NB4 (cell line): Measurements from ENCODE around the gene NKD1.

Source experiments
- DNase-seq: peaks from one replicate; pipeline ENCODE4 v3.0.0; 2010; ENCODE audit warnings: low read depth
- H3K4me3 ChIP-seq: one replicate; pipeline ENCODE4 v1.5.1; 2011; ENCODE audit warnings: mild to moderate bottlenecking, low read depth, low read length, moderate library complexity
- MYC ChIP-seq: IDR thresholded peaks from 2 replicates; pipeline ENCODE4 v1.6.1; 2011; ENCODE audit warnings: low read depth, low read length
- POLR2A ChIP-seq: IDR thresholded peaks from 2 replicates; pipeline ENCODE4 v1.6.1; 2011; ENCODE audit warnings: mild to moderate bottlenecking; ENCODE audit not compliant: insufficient read length; ENCODE audit errors: extremely low read depth
- TF ChIP-seq, protein P1 (sequence below): IDR thresholded peaks from 2 replicates; pipeline ENCODE4 v1.6.1; 2011; ENCODE audit warnings: low read depth, low read length
- TF ChIP-seq, protein P2 (sequence below): IDR thresholded peaks from one replicate; pipeline ENCODE4 v1.5.1; 2012; ENCODE audit warnings: low read depth, low read length

NKD1 gene

DNA sequence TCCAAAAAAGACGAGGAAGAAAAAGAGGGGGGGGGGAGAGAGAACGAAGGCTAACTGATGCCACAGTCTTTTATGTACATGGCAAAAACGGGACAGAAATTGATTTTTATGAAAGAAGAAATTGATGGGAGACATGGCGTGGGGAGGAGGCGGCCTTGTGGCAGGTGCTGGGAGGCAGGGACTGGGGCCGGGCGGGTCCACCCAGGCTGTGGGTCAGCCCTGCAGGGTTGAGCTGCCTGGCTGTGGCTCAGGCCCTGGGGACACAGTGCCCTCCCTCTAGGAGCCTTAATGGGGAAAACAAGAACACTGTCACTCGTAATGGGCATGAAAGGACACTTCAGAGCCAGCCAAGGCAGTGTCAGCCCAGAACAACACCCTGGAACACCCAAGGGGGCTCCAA is 98.1 kb downstream of the NKD1 start:
- TF ChIP-seq, protein P1, sequence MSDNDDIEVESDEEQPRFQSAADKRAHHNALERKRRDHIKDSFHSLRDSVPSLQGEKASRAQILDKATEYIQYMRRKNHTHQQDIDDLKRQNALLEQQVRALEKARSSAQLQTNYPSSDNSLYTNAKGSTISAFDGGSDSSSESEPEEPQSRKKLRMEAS, result no peak
- TF ChIP-seq, protein P2, sequence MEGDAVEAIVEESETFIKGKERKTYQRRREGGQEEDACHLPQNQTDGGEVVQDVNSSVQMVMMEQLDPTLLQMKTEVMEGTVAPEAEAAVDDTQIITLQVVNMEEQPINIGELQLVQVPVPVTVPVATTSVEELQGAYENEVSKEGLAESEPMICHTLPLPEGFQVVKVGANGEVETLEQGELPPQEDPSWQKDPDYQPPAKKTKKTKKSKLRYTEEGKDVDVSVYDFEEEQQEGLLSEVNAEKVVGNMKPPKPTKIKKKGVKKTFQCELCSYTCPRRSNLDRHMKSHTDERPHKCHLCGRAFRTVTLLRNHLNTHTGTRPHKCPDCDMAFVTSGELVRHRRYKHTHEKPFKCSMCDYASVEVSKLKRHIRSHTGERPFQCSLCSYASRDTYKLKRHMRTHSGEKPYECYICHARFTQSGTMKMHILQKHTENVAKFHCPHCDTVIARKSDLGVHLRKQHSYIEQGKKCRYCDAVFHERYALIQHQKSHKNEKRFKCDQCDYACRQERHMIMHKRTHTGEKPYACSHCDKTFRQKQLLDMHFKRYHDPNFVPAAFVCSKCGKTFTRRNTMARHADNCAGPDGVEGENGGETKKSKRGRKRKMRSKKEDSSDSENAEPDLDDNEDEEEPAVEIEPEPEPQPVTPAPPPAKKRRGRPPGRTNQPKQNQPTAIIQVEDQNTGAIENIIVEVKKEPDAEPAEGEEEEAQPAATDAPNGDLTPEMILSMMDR, result no peak
- TF ChIP-seq MYC (no peak), POLR2A (no peak)
- no peak for DNase-seq
- no peak overlapping the region for H3K4me3 ChIP-seq

DNA sequence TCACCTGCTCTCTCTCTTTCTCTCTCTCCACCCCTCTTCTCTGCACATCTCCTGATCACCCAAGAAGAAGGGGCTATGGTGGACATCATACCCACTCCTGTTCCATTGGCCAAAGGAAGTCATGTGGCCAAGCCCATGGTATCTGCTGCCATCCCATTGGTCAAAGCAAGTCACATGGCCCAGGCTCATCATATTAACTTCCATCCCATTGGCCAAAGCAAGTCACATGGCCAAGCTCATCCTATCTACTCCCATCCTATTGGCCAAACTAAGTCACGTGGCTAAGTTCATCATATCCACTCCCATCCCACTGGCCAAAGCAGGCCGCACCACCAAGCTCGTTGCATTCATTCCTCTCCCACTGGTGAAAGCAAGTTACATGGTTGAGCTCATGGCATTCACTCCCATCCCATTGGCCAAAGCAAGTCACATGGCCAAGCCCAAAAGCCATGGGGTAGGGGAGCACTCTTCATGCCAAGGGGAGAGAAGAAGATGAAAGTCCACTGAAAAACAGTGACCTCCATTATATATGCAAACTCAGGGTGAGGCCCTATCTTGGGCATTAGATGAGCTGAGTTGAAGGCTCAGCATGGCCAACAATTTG is 103.7 kb downstream of the NKD1 start:
- DNase-seq, result no peak
- TF ChIP-seq POLR2A, result no peak
- TF ChIP-seq, protein P1, result peak; percentile 13; the same call in 1 of the 2 replicates
- H3K4me3 ChIP-seq, result no peak overlapping the region

DNA sequence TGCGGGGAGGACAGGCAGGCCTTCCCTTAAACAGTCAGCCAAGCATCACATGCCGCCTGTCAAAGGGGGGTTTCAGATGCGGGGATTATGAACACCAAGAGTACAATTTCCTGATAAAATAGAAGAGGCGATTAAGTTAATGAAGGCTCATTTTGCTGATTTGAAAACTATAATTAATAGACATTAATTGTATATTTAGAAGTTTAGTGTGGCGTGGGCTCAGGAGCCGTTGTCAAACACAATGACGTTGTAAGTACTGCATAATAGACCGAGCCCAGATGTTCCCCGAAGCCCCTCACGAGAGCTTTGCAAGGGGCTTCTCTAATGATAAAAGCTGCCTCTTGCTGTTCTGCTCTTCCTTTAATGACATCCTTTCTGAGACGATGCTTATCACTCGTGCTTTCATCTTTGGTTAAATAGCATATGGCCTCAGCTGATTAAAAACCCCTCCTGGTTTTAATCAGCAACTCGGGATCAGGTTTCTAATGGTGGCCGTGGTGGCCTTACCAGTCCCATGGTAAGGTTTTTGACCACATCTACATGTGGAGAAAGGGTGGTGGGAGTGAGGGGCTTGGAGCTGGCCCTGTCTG is 104.7 kb downstream of the NKD1 start:
- no peak for TF ChIP-seq MYC
- TF ChIP-seq POLR2A, result no peak
- no peak overlapping the region for H3K4me3 ChIP-seq
- DNase-seq, result no peak

DNA sequence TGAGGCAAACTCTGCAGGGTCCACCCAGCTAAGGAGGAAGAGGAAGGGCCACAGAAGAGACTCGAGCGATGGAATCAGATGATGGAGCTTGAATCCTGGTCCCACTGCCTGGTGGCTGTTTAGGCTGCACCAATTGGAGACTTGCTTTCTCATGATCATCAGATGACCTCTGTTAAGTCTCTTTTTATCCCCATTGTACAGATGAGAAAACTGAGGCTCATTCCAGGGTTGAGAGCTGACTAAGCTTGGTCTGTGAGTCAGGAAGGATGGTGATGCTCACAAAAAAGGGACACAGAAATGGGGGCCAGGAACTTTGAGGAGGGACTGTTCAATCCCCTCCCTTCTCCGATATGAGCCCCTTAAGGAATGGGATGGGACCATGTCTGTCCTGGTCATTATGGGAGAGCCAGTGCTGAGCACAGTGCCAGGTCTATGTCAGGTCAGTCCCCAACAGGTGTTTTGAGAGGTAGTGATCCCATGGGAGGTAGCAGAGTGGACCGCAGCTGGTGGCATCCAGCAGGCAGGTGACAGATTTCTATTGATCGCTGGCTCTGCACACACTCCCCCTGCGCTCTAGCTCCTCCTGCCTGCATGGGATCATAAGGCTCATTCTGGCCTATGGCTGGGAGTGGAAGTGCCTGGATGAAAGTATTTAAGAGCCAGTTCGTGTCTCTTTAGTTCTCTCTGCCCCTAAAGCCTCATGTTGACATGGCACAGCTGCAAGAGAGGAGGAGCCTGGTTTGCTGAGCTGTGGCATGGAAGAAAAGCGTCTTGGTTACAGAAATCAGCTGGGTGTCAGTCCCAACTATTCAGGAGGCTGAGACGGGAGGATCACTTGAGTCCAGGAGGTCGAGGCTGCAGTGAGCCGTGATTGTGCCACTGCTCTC is 105.7 kb downstream of the NKD1 start:
- TF ChIP-seq, protein P2, result no peak
- TF ChIP-seq, protein P1, result no peak
- TF ChIP-seq POLR2A (no peak), MYC (no peak)
- DNase-seq, result no peak
- no peak overlapping the region for H3K4me3 ChIP-seq

DNA sequence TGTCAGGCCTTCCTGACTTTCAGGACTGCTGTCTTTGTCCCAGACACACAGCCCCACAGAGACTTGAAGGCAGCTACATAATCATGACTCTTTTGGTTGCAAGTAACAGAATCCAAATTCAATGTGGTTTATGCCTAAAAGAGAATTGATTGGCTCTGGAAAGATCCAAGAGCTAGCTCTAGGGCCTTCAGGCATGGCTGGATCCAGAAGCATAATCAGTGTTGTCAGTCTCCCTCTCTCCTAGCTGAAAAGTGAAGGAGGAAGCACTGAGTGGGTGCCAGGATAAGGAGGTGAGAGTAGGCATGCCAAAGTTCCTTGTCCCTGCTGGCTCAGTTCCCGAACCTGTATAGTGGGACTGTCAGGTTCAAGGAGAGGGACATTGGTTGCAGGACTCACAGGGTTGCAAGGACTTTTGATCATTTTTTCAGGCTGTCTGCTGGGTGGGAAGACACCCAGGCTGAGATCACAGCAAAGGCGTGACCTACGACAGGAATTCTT is 107.4 kb downstream of the NKD1 start:
- no peak for TF ChIP-seq POLR2A
- TF ChIP-seq, protein P1, result no peak
- TF ChIP-seq MYC, result no peak
- TF ChIP-seq, protein P2, result no peak
- H3K4me3 ChIP-seq, result no peak overlapping the region
- no peak for DNase-seq

DNA sequence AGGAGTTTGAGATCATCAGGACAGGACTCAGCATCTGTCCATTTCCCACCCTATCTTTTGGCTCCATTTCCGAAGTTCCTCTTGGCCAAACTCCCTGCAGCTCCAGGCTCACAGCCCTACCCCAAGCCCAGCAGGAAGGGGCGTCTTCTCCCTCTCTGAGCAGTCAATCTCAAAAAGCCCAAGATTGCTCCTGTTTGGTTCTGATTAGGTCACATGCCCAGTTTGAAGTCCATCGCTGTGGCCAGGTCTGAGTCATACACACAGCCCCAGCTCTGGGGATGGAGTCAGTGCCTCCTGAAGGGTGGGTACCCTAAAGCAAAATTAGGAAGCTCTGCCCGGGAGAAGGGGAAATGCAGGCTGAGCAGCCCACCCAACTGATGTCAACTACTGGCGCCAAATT is 109.0 kb downstream of the NKD1 start:
- no peak for DNase-seq
- TF ChIP-seq, protein P2, result no peak
- TF ChIP-seq, protein P1, result no peak
- TF ChIP-seq MYC (no peak), POLR2A (no peak)
- H3K4me3 ChIP-seq, result no peak overlapping the region
